ENCODE data around the gene DTNBP1. TPM values are rescaled to one million over a fixed set of nuclear protein-coding genes. Genes with fewer than 3 reads are reported as not detected.

The DTNBP1 gene, protein sequence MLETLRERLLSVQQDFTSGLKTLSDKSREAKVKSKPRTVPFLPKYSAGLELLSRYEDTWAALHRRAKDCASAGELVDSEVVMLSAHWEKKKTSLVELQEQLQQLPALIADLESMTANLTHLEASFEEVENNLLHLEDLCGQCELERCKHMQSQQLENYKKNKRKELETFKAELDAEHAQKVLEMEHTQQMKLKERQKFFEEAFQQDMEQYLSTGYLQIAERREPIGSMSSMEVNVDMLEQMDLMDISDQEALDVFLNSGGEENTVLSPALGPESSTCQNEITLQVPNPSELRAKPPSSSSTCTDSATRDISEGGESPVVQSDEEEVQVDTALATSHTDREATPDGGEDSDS
- 19.2 TPM for total RNA-seq
- long read RNA-seq, transcript DTNBP1-202 (10 exons, 1,403 nt) = major isoform, 28 of 32 reads
- long read RNA-seq, partial matches to known transcripts = 0 of 32 reads
- long read RNA-seq, other reads (novel, unspliced or antisense) = 3 of 32 reads

DNA sequence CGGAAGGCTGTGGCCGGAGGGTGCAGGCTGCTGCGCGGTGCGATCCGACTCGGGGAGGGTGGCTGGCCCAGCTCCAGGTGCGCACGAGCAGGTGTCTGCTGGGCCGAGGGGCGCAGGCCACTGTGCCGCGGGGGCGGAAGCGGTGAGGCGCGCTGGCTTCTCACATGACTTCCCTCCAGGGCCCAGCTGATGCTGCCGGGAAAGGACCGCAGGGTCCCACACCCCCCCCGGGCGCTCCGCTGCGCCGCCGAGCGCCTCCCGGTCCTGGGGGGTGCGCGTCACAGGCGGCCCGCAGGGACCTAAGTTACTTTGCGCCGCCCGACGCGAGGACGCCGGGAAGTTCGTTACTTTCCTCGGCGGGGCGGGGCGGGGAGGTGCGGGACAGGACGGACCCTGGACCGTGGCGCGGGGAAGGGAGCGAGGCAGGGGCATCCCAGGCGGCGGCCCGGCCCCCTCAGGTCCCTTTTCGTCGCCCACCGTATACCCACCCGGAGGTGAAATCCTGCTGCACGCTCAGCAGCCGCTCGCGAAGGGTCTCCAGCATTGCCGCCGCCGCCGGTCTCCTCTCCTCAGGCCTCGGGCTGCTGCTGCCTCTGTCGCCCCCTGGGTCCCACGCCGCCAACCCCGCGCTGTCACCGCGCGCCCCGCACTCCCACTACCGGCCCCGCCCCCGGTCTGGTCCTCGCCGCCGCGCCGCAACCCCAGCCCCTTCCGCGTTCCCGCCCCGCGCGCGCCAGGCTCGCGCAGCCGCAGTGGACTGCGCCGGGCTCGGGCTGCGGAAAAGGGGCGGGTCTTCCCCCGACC, at the start of gene DTNBP1:
DTNBP1 (minus strand) TSS at position 703 of the 804 bp plus-strand sequence; CDS start at position 544, 159 bp downstream.
- H3K9me3 ChIP-seq (replicated peaks) = no peaks in the 10 kb centered on the region
- peak within 1 kb of the TSS; percentile 89 for H3K27ac ChIP-seq (replicated peaks)
- peaks cover 25% of the 10 kb centered on the region for H3K4me1 ChIP-seq
- intact Hi-C loops (cut with micrococcal nuclease) = no loop called here
- H3K27me3 ChIP-seq (ENCODE audit: low read depth) = no peaks in the 10 kb centered on the region
- no peaks in the 10 kb centered on the region for H3K36me3 ChIP-seq
- peak within 1 kb of the TSS; percentile 93 for H3K4me3 ChIP-seq
- TF ChIP-seq, protein P1, sequence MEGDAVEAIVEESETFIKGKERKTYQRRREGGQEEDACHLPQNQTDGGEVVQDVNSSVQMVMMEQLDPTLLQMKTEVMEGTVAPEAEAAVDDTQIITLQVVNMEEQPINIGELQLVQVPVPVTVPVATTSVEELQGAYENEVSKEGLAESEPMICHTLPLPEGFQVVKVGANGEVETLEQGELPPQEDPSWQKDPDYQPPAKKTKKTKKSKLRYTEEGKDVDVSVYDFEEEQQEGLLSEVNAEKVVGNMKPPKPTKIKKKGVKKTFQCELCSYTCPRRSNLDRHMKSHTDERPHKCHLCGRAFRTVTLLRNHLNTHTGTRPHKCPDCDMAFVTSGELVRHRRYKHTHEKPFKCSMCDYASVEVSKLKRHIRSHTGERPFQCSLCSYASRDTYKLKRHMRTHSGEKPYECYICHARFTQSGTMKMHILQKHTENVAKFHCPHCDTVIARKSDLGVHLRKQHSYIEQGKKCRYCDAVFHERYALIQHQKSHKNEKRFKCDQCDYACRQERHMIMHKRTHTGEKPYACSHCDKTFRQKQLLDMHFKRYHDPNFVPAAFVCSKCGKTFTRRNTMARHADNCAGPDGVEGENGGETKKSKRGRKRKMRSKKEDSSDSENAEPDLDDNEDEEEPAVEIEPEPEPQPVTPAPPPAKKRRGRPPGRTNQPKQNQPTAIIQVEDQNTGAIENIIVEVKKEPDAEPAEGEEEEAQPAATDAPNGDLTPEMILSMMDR (IDR thresholded peaks at IDR 0.05; ENCODE audit: borderline replicate concordance) = no peak
- peak; percentile 88 for DNase-seq

DNA sequence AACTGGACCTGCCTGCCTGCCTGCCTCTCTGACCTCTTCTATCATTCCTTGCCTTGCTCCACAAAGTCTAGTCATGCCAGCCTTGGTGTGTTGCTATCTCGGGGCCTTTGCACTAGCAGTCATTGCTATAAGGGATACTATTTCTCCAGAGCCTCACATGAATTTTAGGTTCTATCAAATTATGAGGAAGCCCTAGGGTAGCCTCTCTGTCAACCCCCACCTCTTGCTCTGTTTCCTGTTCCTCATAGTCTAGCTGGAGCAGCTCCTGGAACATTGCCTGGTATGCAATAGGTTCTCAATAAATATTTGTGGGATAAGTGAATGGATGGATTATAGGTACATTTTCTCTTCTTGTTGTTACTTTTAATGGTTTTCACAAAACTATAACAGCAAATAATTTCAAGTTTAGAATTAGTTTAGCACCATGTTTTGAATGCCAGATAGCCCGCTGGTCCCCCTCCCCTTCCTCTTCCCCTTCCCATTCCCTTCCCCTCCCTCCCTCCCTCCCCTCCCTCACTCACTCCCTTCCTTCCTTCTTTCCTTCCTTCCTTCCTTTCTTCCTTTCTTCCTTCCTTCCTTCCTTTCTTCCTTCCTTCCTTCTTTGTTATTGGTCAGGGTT, 46.9 kb upstream of the DTNBP1 start:
- Histone ChIP-seq H3K36me3 (no peaks in the 10 kb centered on the region), H3K27ac (replicated peaks) (no peak overlapping the region)
- no peak for DNase-seq

DNA sequence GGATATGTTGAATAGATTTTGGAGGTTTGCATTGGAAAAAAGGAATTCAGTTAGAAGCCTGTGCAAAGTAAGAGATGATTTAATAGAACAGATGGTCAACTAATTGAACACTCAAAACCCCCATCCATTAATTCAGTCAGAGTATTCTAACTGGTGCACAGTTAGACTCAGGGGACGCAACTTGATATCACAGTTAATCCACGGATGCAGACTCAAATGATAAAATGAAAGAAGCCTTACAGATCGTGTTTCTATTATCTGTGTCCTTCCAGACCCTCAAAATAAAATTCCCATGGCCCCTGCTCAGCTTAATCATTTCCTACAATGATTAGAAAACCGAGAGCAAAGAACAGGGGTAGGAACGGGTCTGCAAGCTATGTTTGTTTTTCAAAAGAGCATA, 45.4 kb upstream of the DTNBP1 start:
- TF ChIP-seq, protein P1 (IDR thresholded peaks at IDR 0.05; ENCODE audit: borderline replicate concordance) = no peak
- intact Hi-C loops (cut with micrococcal nuclease) = no loop called here
- Histone ChIP-seq H3K9me3 (replicated peaks) (peaks cover 8% of the 10 kb centered on the region), H3K4me3 (no peak overlapping the region), H3K27me3 (ENCODE audit: low read depth) (no peaks in the 10 kb centered on the region), H3K4me1 (peaks cover 10% of the 10 kb centered on the region), H3K36me3 (no peaks in the 10 kb centered on the region), H3K27ac (replicated peaks) (no peak overlapping the region)
- DNase-seq = no peak

More for the DNA sequence above, 46.9 kb upstream of the DTNBP1 start:
- Histone ChIP-seq H3K27me3 (ENCODE audit: low read depth) (no peaks in the 10 kb centered on the region), H3K4me3 (no peak overlapping the region), H3K9me3 (replicated peaks) (no peaks in the 10 kb centered on the region), H3K4me1 (peaks cover 12% of the 10 kb centered on the region)
- TF ChIP-seq, protein P1 (IDR thresholded peaks at IDR 0.05; ENCODE audit: borderline replicate concordance) = no peak
- intact Hi-C loops (cut with micrococcal nuclease) = no loop called here

DNA sequence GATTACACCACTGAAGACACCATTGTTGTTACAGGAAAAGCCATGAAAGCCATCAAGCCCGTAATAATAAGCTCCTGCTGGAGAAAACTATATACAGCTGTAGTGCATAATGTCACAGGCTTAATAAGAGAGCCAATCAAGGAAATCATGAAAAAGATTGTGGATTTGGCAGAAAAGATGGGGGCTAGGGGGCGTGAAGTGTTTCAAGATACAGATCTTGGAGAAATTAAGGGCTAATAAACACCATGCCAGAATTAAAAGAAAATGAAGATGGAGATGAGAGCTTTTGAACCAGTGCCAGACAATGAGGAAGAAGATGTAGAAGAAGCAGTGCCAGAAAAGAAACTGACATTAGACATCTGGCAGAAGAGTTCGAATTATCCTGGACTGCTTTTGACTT, 43.2 kb upstream of the DTNBP1 start:
- TF ChIP-seq, protein P1 (IDR thresholded peaks at IDR 0.05; ENCODE audit: borderline replicate concordance) = no peak
- H3K4me1 ChIP-seq = no peaks in the 10 kb centered on the region
- H3K4me3 ChIP-seq = no peak overlapping the region
- no peaks in the 10 kb centered on the region for H3K36me3 ChIP-seq
- no peak for DNase-seq
- no peaks in the 10 kb centered on the region for H3K27me3 ChIP-seq (ENCODE audit: low read depth)
- intact Hi-C loops (cut with micrococcal nuclease) = no loop called here
- H3K27ac ChIP-seq (replicated peaks) = no peak overlapping the region
- H3K9me3 ChIP-seq (replicated peaks) = peaks cover 9% of the 10 kb centered on the region

DNA sequence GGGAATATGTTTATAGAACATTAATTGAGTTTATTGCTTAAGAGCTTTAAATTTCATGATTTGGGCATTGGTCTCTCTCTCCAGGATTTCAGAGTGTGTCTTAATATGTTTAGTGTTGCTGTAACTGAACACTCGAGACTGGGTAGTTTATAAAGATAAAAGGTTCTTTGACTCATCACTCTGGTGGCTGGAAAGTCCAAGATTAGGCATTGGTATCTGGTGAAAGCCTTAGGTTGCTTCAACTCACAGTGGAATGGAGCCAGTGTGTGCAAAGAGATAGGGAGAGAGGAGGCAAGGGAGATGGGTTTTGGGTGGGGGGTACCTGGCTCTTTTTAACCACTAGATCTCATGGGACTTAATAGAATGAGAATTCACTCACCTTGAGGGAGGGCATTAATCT, 35.6 kb upstream of the DTNBP1 start:
- intact Hi-C loops (cut with micrococcal nuclease) = no loop called here
- TF ChIP-seq, protein P1 (IDR thresholded peaks at IDR 0.05; ENCODE audit: borderline replicate concordance) = no peak
- no peak for DNase-seq
- Histone ChIP-seq H3K27ac (replicated peaks) (no peak overlapping the region), H3K4me1 (no peaks in the 10 kb centered on the region), H3K4me3 (no peak overlapping the region), H3K9me3 (replicated peaks) (peaks cover 4% of the 10 kb centered on the region), H3K27me3 (ENCODE audit: low read depth) (no peaks in the 10 kb centered on the region), H3K36me3 (no peaks in the 10 kb centered on the region)

Data from left ventricle myocardium inferior (tissue), 1 donor.